Hematopoietic multipotent progenitor cell treated with erythropoietin and hydrocortisone succinate and interleukin-3 and kit ligand, for 15 days (in vitro differentiated cells): ENCODE results near the gene RGS3.

ENCODE experiments used
- DNase-seq: peaks from one replicate; pipeline ENCODE4 v3.0.0-alpha.2; 2015; ENCODE audit warnings: low spot score

Gene RGS3

DNA sequence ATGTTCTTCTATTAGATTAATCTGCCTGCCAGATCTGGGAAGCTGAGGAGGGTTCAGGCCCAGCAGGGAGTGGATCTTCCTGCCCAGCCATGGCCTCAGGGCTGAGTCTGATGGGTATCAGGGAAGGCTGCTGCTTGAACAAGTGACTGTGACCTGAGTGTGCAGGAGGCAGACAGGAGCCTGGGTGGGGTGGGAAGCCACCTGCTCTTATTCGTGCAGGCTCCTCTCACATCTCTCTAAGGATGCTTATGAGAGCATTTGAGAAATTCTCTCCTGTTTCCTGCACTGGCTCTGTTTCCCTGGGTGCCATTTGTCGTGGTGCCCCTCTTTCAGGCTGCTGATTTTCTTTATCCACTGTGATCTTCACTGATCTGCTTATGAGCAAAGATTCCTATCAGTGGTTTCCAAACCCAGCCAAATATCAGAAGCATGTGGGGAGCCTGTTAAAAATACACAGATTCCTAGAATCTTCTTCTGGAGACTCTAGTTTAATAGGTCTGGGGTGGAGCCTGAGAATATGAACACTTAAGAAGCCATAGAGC is 2.1 kb downstream of the RGS3 start:
- DNase-seq: no peak

DNA sequence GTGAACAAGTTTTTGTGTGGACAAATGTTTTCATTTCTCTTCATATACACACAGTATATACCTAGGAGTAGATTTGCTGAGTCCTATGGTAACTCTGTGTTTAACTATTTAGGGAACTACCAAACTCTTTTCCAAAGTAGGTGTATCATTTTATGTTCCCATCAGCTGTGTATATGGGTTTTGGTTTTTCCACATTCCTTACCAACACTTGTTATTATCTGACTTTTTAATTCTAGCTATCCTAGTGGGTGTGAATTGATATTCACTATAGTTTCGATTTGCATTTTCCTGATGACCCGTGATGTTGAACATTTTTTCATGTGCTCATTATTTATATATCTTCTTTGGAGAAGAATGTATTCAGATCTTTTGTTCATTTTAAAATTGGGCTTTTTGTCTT is 3.7 kb downstream of the RGS3 start:
- DNase-seq: no peak

DNA sequence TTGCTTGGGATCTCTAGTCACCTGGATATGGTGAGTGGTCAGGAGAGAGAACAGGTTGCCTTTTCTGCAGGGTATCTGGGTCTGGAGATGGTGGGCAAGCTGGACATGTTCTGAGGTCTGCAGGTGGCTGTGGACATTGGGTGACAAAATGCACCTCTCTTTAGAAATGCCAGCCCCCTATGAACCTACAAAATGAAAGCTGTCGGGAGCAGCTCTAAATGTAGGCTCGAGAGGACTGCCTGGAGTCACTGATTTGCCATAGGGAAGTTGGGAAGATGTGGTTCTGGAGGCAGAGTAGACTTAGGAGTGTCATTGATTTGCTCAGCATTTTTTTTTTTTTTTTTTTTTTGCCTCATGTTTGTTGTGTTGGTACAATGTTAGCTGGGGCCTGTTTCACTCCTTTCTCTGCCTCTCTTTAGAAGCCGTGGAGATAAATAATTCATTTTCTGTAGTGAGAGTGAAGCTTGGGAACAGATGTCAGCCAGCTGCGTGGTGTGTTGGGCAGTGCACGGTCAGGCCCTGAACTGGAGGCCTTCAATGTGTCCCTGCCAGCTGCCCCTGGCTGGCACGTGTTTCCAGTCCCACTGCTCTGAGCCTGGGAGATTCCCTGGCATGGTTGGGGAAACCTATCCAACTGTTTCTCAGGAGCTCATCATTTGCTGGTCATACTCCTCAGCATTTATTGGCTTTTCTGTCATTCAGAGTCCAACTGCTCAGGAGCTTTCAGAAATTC is 5.4 kb downstream of the RGS3 start:
- DNase-seq: no peak

DNA sequence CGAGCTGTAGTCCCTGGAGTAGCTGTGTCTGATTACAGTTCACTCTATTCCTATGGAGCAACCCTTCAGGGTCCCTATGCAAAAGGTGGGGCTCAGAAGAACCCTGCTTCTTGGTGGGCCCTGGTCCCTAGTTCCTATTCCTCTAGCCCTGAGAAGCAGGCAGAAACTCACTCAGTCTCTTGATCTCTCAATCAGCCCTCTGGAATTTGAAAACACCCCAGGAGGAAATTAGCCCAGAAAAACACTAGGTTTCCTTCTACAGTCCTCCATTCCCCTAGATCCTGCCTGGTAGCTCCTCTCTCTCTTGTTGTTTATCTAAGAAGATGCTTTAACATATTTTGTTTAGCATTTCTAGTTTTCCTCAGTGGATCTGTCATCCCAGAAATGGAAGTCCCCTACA is 7.6 kb downstream of the RGS3 start:
- no peak for DNase-seq

DNA sequence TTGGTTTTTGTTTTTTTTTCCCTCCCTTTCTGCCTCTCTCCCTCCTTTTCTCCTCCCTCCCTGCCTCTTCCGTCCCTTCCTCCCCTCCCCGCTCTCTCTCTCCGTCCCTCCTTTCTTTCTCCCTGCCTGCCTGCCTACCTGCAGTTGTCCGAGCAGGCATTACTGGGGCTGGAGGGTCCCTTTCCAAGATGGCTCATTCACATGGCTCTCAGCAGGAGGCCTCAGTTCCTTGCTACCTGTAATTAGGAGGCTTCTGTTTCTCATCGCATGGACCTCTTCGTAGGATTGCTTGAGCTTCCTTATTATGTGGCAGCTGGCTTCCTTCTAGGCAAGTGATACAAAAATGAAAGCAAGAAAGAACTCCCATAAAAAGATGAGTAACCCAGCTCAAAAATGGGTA is 8.0 kb downstream of the RGS3 start:
- no peak for DNase-seq

DNA sequence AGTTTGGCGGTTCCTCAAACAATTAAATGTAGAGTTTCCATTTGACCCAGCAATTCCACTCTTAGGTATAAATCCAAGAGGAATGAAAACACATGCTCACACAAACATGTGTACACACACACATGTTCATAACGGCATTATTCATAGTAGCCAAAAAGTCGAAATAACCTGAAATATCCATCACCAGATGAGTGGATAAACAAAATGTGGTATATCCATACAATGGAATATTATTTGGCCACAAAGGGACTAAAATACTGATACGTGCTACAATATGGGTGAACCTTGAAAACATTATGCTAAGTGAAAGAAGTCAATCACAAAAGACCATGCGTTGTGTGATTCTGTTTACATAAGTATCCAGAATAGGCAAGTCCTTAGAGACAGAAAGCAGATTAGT is 8.7 kb downstream of the RGS3 start:
- DNase-seq: no peak

DNA sequence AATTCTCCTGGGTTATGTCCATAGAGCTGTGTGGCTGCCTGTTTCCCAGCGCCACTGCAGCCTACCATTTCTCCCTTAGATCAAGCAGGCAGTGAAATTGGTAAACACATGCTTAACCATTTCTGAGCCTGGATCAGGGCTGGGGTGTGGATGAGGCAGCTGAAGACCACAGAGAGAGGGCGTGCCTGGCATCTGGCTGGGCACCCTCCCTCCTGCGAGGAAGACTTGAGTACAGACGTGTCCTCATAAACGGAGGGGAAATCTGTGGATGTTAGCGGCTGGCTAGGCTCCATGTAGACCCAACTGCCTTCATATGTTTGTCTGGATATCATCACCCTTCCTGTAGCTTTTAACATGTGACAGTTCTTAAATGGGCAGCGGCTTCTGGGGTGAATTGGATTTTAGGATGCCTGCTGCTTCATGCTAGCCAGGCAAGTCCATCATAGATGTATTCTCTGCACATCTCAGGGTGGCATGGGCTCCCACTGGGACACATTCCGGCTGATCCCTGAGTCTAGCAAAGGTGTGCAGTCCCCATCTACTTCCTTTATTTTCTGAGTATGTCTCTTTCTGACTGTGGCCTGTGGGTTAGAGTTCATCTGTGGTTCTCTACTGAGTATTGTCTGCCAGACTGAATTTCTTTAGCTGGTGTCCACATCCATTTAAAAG is 11.0 kb downstream of the RGS3 start:
- DNase-seq: no peak

DNA sequence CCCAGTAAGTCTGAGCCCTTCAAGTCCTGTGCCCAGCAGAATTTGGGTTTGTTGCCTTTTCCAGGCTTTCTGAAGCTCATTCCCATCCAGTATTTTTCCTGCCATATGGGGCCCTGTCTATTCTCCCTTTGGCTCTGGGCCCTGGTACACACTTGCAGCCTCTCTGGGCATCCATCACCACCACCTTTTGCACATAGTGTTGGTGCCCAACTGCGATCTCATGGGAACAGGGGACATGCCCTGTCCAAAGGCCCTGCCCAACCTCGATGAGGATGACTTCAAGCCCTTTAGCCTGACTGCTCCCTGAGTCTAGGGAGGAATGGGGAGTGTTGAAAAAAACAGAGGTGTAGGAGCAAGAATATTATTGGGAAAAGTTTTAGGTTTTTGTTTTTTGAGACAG is 11.5 kb downstream of the RGS3 start:
- no peak for DNase-seq

DNA sequence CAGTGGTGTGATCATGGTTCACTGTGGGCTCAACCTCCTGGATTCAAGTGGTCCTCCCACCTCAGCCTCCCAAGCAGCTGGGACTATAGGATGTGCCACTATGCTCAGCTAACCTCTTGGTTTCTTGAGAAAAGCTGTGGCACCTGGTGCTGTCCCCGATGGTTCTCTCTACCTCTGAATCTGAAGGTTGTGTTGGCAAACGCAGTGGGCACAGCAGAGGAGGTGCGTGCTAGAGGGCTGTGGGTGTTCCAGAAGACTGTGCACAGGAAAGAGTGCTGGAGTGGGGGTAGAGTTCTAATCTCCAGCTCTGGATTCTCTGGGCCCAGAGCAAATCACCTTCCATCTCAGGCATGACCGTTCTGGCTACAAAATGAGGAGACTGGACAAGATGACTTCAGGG is 12.5 kb downstream of the RGS3 start:
- no peak for DNase-seq

DNA sequence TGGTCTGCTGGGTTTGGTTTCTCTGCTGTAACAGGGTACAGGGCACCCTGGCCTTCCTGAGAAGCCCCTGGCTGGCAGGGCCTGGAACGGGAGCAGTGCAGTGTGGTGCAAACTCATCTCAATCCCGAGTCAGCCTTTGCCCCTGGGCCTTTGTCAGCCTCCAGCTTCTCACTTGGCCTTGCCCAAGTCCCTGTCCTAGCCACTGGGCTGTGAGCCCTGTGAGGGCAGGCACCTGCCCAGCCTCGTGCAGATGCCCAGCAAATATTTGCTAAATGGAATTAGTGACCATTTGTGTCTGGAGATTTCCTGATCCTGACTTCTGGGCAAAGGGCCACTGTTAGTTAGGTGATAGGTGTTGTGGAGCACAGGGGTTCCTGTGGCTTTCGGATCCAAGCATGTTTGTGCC is 13.0 kb downstream of the RGS3 start:
- DNase-seq: no peak

DNA sequence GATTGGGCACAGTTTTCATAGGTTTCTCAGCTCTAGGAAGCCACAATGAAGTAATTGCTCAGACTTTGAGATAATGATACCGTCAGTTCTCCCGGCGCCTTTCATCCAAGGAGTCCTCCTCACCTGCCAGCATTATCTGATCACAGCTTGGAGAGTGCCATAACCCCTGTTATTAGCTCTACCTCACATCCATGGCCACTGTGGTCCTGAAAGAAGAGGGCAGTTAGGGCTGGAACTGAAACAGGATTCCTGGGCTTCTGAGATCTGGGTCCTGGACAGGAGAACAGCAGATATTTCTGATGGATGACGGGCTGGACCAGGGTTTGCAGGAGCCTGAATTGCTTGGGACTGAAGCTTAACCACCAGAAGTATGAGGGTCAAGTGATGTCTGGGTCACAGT is 13.5 kb downstream of the RGS3 start:
- DNase-seq: no peak

DNA sequence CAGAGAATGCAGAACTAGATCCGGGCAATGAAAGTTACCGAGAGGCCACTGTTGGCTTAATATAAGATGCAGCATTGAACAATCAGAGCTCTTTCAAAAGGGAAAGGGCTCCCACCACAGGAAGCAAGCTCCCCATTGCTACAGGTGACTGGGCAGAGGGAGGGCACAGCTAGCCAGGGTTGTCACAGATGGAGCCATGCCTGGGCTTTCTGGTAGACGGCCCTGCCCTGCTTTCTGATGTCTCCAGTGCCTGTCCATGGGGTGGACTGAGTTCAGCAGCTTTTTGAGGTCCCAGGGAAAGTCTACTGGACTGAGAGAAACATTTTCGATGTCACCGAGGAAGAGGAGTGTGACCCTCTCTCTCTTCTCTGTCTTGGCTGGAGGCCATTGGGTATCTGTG is 14.1 kb downstream of the RGS3 start:
- DNase-seq: no peak

DNA sequence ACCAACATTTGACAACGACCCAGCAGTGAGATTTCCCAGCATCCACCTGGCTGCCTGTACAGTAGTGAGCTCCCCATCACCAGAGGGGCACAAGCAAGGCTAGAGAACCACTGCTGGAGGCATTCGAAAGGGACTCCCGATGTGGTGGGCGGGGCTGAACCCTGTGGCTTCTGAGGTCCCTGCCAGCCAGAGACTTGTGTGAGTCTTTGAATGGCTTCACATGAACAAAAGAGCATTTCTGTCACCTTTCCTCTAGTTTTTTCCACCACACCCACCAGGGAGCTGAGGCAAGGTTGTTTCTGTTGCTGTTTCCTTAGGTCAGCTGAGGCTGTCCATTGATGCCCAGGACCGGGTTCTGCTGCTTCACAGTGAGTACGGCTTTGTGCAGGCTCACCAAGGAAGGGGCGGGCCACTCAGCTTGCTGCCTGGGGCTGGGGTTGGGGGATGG is 15.7 kb downstream of the RGS3 start:
- no peak for DNase-seq

DNA sequence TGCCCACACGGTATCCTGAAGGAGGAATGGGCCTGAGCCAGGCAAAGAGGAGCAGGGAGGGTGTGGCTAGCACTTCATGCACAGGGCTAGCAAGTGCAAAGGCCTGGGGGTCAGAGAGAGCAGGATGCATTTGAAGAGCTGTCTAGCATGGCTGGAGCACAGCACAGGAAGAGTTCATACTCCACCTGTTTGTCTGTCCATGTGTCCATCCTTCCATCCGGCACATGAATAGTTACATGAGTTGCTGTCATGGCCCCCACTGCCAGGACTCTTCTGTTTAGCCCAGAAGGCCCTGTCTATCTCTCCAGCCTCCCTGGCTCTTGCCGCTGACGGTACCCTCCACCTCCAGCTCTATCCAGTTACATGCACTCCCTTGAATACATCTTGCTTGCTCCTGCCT is 17.1 kb downstream of the RGS3 start:
- DNase-seq: no peak

DNA sequence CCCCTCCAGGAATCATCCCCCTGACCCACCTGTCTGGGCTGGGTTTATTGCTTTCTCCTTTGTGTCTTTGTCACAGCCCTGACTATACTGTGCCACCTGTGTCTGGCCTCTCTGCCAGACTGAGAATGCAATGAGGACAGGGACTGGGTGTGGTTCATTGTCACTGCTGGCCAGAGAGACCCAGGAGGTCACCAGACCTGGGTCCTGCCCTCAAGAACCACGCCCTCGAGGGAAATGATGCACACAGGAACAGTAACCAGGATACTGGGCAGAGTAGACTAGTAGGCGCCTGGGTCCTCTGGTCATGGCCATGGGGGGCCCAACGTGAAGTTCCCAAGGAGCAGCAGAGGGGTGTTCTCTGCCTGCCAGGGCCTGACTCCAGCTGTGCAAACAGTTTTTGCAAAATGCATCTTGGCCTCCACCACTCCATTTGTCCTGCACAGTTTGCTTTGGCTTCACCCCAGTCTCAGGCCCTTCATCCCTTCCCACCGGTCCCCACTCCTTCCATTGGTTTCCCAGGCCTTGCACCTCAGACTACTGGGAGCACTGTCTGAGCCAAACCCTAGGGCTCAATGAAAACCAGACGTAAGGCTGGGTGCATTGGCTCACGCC is 17.8 kb downstream of the RGS3 start:
- no peak for DNase-seq

DNA sequence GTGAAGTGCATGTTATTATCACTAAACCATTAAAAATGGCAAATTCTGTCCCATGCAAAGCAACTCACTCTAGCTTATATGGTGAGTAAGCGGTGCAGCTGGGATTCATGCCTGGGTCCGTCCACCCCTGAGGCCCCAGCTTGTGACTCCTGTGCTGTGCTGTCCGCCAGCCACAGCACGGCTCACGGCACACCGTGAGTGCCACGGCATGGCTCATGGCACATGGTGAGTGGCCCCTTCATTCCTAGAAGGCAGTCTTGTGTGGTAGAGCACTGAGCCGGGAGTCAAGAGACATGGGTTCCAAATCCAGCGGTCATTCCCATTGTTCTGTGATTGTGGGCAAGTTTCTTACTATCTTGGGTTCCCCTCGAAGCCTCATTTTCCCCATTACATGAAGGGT is 18.8 kb downstream of the RGS3 start:
- no peak for DNase-seq

DNA sequence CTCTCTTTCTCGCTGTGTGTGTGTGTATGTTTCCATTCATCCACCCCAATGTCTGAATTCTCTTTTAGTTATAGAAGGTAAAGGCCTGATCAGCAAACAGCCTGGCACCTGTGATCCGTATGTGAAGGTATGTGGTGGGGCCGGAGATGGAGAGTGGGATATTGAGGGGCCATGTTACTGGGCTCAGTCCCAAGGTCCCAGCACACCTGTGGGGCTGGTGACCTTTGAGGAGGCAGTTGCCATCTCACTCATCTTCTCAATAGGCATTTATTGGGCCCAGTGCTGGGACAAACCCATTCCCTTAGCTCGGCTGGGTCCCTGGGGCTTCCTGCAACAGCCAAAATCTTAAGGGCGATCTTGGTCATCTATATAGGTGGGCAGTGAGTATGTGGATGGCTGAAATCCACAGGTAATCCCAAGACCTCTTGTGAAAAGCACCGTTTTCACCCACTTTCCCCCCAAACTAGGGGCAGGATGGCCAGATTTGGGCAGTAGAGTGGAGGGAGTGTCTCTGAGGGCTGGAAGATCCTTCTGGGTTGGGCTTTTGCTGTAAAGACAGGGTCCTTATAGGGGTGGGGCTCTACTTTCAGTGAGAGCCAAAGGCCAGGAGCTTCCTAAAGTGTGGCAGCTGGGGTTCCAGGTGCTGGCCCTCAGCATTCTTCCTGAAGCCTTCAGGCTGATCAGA is 19.6 kb downstream of the RGS3 start:
- no peak for DNase-seq

DNA sequence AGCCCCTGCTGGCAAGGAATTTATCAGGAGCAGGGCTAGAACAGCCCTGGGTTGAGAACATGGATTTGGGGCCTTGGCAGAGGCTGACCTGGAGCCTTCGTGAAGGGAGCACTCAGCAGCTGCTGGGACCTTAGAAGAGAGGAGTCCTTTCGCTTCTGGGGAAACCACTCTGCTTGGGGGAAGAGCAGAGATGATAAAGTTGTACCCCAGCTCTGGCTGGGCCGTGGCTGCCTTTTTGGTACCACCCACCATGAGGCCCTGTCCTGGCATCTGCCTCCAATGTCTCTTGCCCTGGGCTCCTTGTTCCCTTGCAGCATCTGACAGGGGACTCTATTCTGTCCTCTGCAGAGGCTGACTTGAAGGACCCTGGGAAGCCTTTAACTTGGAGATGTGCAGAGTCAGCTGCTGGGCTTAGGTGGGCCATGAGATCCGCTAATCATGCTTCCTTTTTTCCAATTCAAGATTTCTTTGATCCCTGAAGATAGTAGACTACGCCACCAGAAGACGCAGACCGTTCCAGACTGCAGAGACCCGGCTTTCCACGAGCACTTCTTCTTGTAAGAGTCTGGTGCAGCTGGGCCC is 20.2 kb downstream of the RGS3 start:
- no peak for DNase-seq

DNA sequence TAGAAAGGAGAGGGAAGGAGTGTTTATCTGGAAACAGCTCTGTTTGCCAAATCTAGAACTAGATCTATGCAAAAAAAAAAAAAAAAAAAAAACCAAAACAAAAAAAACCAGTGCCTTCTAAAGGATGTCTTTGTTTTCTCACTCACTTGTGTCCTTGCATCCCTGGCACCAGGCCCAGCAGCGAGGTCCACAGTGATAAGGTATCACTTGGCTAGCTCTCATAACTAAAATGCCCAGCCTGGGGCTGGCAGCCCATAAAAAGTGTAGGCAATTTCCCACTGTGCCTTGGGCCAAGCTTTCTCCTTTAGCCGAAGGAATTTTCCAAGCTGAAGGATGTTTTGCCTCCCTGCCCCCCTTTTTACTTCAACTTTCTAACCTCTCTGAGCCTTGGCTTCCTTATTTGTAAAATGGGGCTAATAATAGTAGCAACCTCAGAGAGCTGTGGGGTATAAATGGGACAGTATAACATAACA is 20.8 kb downstream of the RGS3 start:
- DNase-seq: peak; percentile 44

DNA sequence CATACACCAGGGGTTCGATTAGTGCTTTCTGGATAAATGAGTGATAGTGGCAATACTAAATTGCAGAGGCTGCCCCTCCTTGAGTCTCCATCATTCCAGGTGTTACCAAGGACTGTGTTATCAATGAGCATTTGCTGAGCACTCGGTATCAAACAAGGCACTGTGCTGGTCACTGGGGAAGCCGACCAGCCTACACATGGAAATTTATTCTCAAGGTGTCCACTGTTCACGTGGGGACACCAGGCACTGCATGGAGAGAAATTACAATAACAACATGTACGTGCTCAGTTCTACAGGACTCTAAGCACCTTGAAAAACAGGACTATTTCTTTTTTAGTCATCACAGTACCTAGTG is 22.2 kb downstream of the RGS3 start:
- no peak for DNase-seq

DNA sequence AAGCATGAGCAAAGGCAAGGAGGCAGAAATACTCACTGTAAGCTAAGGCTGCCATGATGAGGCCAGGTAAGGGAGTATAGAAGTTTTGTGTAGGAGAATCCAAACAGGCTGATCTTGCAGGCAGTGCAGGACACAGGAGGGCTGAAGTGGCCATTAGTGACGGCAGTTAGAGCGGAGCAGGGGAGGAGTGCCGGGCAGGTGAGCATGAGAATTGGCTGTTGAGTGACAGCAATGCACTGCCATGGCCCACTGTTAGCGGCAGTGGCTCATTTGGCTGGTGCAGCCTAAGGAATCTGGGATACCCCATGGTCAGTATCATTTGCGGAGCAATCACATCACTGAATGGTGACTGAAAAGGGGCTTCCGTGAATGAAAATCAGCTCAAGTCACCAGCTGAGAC is 22.8 kb downstream of the RGS3 start:
- DNase-seq: no peak

DNA sequence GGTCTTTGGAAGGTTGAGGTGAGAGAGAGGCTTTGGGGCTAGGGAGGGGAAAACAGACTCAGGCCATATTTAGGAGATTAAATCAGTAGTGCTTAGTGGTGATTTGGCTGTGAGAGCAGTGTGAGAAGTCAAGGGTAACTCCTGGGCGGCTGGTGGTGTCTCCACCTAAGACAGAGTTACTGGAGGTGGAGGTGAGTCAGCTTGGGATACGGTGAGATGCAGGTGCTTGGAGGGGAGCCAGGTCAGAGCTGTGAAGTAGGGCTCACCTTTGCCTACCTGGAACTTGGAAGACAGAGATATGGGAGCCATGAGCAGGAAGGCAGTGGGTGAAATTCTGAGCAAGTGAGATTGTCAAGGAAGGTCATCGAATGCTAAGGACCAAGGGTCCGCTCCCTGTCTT is 24.5 kb downstream of the RGS3 start:
- DNase-seq: no peak
